ENCODE results near the gene CNDP2.

- TF ChIP-seq EZH2 (IDR thresholded peaks at IDR 0.05) (no peak), POLR2AphosphoS5 (IDR thresholded peaks at IDR 0.05; ENCODE audit: borderline replicate concordance, low read depth, low read length) (no peak), FOXP2 (optimal IDR thresholded peaks at IDR 0.05; ENCODE audit: control extremely low read depth, extremely low read length, insufficient read depth) (no peak)
Observed at GRCh38 chr18:74522635-74523548, 26.7 kb downstream of the CNDP2 start.

All from SK-N-MC (cell line).